K562 (cell line): ENCODE data around the gene LY6G6D. TPM values are rescaled to one million over a fixed set of nuclear protein-coding genes. Genes with fewer than 3 reads are reported as not detected.

ENCODE experiments used
- AFF1 ChIP-seq, 2 experiments: fragments of 450-650 bp; IDR thresholded peaks; 2 replicates each; pipeline ENCODE4 v1.6.1; 2018; ENCODE audit warnings: mild to moderate bottlenecking in 2 of 2, low read depth in 1 of 2; ENCODE audit not compliant: partially characterized antibody in 2 of 2
- REST ChIP-seq, 2 experiments: fragments of 450-650 bp; formaldehyde crosslinking in 1 of 2; IDR thresholded peaks; 2 replicates each; pipeline versions ENCODE4 v1.4.0 to v1.6.1; 2014 to 2020; ENCODE audit warnings: mild to moderate bottlenecking in 2 of 2, borderline replicate concordance in 1 of 2, low read depth in 1 of 2
- ZMIZ1 ChIP-seq, 2 experiments: fragments of 150-350 bp in 1 of 2; IDR thresholded peaks; 2 replicates each; pipeline ENCODE4 v1.6.1; 2012 to 2016; ENCODE audit warnings: low read depth in 2 of 2, low read length in 2 of 2, mild to moderate bottlenecking in 1 of 2, moderate library complexity in 1 of 2
- polyA plus RNA-seq, 8 experiments: library from polyadenylated mRNA; depleted of rRNA in 4 of 8; stranded (reverse) in 5 of 8; unstranded in 3 of 8; fragments of >200 nt; fragmentation: Nextera tagmentation in 2 of 8; fragmentation: Illumina TruSeq in 1 of 8; extraction: Ambion mirVana in 2 of 8; extraction: Trizol in 1 of 8; gene quantifications; 2 replicates each; pipeline versions ENCODE4 v1.2.1 to v1.2.3, GENCODE V29; 2011 to 2014; ENCODE audit warnings: inconsistent platforms in 1 of 8, missing spikeins in 1 of 8
- total RNA-seq, 7 experiments: library from RNA; depleted of rRNA in 6 of 7; stranded (reverse); fragments of >200 nt in 6 of 7; fragmentation: Illumina TruSeq in 2 of 7; extraction: Trizol in 2 of 7; gene quantifications; 2 replicates each; pipeline versions ENCODE4 v1.2.1 to v1.2.3, GENCODE V29; 2011 to 2021; ENCODE audit warnings: low replicate concordance in 1 of 7
- TF ChIP-seq, protein P1 (sequence below): fragments of 450-650 bp; IDR thresholded peaks from 2 replicates; pipeline ENCODE4 v1.6.1; 2016

LY6G6D gene
- total and polyA plus RNA-seq, 9 of the 15 experiments (the other 6 are each of a cell fraction or from before 2014, with no cell fraction given), result 0.30 to 0.38 TPM; not detected in 7

DNA sequence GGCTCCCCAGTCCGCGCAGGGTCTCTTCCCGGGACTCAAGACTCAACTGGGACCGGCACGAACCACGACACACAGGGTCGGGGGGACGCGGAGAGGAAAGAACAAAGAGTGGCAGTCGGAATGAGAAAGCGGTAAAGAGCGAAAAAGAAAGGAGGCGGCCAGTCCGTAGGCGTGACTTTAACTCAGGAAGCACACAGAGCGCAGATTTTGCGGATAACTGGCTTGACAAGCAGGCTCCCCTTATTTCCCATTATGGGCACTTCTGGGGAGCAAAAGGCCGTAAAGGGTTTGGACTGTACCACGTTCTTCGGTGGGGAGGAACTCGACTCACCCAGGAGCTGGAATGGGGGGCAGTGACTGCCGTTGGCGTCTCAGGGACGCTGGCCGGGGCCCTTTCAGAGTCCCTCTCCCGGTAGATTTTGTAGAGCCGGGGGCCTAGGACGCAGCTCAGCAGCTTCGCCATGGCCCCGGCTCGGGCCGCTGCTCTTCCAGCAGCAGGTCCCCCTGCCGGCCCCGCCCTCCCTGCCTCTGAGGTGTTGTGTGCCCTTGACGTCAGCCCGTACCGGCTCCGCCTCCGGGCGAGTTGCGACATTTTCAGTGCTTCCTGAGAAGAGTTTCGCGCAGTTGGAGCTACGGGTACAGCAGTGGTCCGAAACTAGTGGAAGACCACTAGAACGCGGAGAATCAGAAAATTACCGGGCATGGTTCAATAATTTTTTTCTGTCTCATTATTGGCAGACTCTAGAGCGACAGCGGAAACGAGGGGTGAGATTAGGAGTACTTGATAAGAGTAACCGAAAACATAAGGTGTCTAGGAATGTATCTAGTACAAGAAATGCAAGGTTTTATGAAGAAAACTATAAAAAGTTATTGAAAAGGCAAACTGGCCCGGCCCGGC lies 12.1 kb upstream of the LY6G6D start, which contains the start of gene ABHD16A (continued):
- TF ChIP-seq REST (IDR thresholded peaks at IDR 0.05; ENCODE audit: borderline replicate concordance) (0 out of 2 replicates have a peak, but pooled peaks have one; percentile 26), REST (CRISPR knock-in tag; IDR thresholded peaks at IDR 0.05; ENCODE audit: low read depth) (peak; percentile 77; the same call in 1 of the 2 replicates), ZMIZ1 (IDR thresholded peaks at IDR 0.05; ENCODE audit: low read depth in 2 of 2, low read length in 2 of 2) (peak in 1 of 2 experiments; percentile 85; a peak in 3 of 4 replicates), AFF1 (IDR thresholded peaks at IDR 0.05; ENCODE audit: low read depth in 1 of 2, partially characterized antibody in 2 of 2) (peak; percentile 54 to 99)
- TF ChIP-seq, protein P1, sequence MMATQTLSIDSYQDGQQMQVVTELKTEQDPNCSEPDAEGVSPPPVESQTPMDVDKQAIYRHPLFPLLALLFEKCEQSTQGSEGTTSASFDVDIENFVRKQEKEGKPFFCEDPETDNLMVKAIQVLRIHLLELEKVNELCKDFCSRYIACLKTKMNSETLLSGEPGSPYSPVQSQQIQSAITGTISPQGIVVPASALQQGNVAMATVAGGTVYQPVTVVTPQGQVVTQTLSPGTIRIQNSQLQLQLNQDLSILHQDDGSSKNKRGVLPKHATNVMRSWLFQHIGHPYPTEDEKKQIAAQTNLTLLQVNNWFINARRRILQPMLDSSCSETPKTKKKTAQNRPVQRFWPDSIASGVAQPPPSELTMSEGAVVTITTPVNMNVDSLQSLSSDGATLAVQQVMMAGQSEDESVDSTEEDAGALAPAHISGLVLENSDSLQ, result peak; percentile 65
